HL-60 (cell line): Measurements from ENCODE around the gene AMDHD2.
"Not testable (repeated sequence)": the region's sequence is repeated elsewhere in the genome, so short reads cannot be mapped to it uniquely, and the experiment has no call there.

ENCODE experiments used
- CTCF ChIP-seq: IDR thresholded peaks from one replicate; pipeline ENCODE4 v1.5.1; 2011; ENCODE audit warnings: low read length, control low read depth, inconsistent platforms; ENCODE audit not compliant: insufficient read depth
- REST ChIP-seq: IDR thresholded peaks from 2 replicates; pipeline ENCODE4 v1.6.1; 2012; ENCODE audit warnings: low read depth; ENCODE audit not compliant: insufficient replicate concordance

- TF ChIP-seq CTCF, REST: not testable (repeated sequence)
Observed at GRCh38 chr16:2575839-2576238, 55.7 kb downstream of the AMDHD2 start.
